Measurements from ENCODE around the gene SLC26A11.
"Not testable (repeated sequence)": the region's sequence is repeated elsewhere in the genome, so short reads cannot be mapped to it uniquely, and the experiment has no call there.

Gene SLC26A11

DNA sequence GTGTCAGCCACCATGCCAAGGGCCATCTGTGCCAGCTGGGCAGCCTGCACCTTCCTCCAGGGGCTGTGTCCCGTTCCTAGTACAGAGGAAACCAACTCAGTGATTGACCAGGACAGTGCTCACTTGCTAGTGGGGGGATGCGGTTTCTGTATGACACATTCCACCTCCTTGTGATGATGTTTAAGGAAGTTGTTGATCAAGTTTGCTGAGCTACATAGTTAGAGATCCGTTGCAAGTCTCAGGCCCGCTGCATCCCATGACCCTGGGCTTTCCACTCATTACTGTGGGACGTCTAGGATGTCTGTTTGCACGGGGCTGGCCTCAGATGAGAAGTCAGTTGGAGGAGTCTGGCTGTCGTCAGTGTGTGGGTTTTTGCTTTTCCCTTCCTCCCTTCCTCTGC is 74.0 kb downstream of the SLC26A11 start:
- no peak for DNase-seq (ENCODE audit: low read depth)
- no peak overlapping the region for H3K4me3 ChIP-seq (ENCODE audit: low read length)
- TF ChIP-seq, protein P1, sequence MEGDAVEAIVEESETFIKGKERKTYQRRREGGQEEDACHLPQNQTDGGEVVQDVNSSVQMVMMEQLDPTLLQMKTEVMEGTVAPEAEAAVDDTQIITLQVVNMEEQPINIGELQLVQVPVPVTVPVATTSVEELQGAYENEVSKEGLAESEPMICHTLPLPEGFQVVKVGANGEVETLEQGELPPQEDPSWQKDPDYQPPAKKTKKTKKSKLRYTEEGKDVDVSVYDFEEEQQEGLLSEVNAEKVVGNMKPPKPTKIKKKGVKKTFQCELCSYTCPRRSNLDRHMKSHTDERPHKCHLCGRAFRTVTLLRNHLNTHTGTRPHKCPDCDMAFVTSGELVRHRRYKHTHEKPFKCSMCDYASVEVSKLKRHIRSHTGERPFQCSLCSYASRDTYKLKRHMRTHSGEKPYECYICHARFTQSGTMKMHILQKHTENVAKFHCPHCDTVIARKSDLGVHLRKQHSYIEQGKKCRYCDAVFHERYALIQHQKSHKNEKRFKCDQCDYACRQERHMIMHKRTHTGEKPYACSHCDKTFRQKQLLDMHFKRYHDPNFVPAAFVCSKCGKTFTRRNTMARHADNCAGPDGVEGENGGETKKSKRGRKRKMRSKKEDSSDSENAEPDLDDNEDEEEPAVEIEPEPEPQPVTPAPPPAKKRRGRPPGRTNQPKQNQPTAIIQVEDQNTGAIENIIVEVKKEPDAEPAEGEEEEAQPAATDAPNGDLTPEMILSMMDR (conservative IDR thresholded peaks at IDR 0.05; ENCODE audit: low read depth, low read length): no peak

DNA sequence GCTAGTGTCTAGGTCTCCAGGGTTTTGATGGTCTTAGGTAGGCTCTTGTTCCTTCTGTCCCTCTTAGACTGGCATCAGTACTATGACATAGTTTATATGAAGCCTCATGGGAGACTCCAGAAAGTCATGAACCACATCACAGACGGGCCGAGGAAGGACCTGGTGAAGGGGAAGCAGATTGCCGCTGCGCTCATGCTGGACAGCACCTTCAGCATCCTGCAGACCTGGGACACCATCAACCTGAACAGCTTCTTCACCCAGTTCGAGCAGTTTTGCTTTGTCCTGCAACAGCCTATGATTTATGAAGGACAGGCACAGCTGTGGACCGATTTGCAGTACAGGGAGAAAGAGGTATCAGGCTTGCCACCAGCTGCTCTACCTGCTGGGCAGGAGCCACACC is 74.4 kb downstream of the SLC26A11 start:
- no peak for DNase-seq (ENCODE audit: low read depth)
- TF ChIP-seq, protein P1 (conservative IDR thresholded peaks at IDR 0.05; ENCODE audit: low read depth, low read length): no peak
- H3K4me3 ChIP-seq (ENCODE audit: low read length): no peak overlapping the region

DNA sequence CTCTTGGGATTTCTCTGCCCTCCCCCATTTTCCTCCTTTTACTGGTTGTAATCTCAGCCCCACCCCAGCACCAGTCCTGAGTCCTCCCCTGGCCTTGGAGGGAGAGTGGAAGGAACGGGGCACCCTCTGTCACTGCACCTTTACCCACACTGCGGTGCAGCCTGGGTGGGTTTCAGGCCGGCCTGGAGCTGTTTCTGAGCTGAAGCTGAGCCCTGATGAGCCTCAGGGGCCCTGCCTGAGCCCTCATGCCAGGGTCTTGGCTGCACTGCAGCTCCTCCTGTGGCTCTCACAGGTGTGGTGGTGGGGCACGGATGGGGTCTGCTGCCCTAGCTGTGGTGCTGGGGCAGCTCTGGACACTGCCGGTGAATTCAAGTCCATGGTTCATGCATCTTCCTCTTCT is 74.9 kb downstream of the SLC26A11 start:
- H3K4me3 ChIP-seq (ENCODE audit: low read length): no peak overlapping the region
- DNase-seq (ENCODE audit: low read depth): no peak
- TF ChIP-seq, protein P1 (conservative IDR thresholded peaks at IDR 0.05; ENCODE audit: low read depth, low read length): no peak

DNA sequence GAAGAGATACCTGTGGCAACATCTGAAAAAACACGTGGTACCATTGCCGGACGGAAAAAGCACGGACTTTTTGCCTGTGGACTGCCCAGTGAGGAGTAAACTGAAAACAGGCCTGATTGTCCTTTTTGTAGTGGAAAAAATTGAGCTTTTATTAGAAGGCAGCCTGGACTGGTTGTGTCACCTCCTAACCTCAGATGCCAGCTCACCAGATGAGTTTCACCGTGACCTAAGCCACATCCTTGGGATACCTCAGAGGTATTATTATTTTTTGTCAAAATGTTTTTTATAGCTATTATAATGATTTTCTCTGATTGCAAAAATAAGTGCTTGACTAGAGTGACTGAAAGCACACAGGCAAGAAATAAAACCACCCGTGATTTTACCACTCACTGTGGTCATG is 75.3 kb downstream of the SLC26A11 start:
- DNase-seq (ENCODE audit: low read depth): no peak
- TF ChIP-seq, protein P1 (conservative IDR thresholded peaks at IDR 0.05; ENCODE audit: low read depth, low read length): no peak
- no peak overlapping the region for H3K4me3 ChIP-seq (ENCODE audit: low read length)

- TF ChIP-seq, protein P1 (conservative IDR thresholded peaks at IDR 0.05; ENCODE audit: low read depth, low read length): no peak
- H3K4me3 ChIP-seq (ENCODE audit: low read length): no peak overlapping the region
- no peak for DNase-seq (ENCODE audit: low read depth)
Measured at GRCh38 chr17:80296221-80296620, 76.0 kb downstream of the SLC26A11 start.

DNA sequence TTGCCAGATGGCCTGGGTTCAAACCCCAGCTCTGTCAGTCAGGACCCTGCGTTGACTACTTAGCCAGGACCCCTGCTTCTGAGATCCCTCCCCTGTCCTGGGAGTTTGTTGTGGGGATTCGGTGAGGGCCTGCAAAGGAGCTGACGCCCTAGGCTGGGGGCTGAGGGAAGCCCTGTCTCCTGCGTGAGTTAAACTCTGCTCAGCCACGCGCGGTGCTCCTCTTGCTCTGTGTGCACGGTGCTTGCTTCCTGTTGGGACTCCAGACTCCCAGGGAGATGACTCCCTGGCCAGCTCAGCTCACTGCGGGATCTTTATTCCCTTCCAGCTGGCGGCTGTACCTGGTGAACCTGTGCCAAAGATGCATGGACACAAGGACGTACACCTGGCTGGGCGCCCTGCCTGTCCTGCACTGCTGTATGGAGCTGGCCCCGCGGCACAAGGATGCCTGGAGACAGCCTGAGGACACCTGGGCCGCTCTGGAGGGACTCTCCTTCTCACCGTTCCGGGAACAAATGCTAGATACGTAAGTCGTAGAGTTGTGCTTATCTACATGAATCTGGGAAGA is 77.9 kb downstream of the SLC26A11 start:
- DNase-seq (ENCODE audit: low read depth): no peak
- TF ChIP-seq, protein P1 (conservative IDR thresholded peaks at IDR 0.05; ENCODE audit: low read depth, low read length): no peak
- no peak overlapping the region for H3K4me3 ChIP-seq (ENCODE audit: low read length)

DNA sequence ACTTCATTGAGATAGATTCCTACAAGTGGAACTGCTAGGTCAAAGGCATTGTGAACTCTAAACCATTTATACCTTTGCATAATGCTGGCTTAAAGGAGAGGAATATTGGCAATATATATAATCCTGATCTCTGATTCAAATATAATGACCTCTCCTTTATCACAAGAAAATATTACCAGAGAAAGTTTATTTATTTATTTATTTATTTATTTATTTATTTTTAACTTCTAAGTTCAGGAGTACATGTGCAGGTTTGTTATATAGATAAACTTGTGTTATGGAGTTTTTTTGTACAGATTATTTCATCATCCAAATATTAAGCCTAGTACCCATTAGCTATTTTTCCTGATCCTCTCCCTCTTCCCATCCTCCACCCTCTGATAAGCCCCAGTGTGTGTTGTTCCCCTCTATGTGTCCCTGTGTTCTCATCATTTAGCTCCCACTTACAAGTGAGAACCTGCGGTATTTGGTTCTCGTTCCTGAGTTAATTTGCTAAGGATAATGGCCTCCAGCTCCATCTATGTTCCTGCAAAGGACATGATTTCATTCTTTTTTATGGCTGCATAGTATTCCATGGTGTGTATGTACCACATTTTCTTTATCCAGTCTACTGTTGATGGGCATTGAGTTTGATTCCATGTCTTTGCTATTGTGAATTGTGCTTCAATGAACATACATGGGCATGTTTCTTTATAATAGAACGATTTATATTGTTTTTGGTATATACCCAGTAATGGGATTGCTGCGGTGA is 79.3 kb downstream of the SLC26A11 start:
- not testable (repeated sequence) for H3K4me3 ChIP-seq (ENCODE audit: low read length)

DNA sequence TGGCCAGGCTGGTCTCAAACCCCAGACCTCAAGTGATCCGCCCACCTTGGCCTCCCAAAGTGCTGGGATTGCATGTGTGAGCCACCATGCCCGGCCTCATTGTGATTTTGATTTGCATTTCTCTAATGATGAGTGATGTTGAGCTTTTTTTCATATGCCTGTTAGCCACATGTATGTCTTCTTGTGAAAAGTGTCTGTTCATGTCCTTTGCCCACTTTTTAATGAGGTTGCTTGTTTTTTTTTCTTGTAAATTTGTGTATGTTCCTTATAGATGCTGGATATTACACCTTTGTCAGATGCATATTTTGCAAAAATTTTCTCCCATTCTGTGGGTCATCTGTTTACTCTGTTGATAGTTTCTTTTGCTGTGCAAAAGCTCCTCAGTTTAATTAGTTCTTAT is 80.5 kb downstream of the SLC26A11 start:
- DNase-seq (ENCODE audit: low read depth); H3K4me3 ChIP-seq (ENCODE audit: low read length): not testable (repeated sequence)

More for the DNA sequence above, 79.3 kb downstream of the SLC26A11 start:
- not testable (repeated sequence) for DNase-seq (ENCODE audit: low read depth)

Measured in retinal pigment epithelial cell (primary cell).